ENCODE data around the gene EIF4G2.

DNA sequence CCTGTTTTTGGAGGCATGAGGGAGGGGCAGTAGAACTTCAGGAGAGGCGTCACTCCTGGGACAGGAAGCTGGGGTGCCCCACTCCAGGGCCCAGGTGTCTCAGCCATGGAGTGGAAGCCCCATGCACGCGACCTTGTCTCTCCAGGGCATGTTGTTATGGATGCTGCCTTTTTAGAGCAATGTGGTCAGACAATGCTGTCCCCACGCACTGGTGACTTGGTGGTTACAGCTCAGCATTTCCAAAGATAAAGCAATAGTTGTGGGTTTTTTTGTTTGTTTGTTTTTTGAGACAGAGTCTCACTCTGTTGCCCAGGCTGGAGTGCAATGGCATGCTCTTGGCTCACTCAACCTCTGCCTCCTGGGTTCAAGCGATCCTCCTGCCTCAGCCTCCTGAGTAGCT is 22.3 kb downstream of the EIF4G2 start:
- TF ChIP-seq, protein P1, sequence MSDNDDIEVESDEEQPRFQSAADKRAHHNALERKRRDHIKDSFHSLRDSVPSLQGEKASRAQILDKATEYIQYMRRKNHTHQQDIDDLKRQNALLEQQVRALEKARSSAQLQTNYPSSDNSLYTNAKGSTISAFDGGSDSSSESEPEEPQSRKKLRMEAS (IDR thresholded peaks at IDR 0.05; ENCODE audit: low read depth, low read length) = no peak
- no peak for TF ChIP-seq IKZF1 (conservative IDR thresholded peaks at IDR 0.05)
- no peak for TF ChIP-seq MXI1 (IDR thresholded peaks at IDR 0.05; ENCODE audit: low read depth, low read length)
- no peak for TF ChIP-seq MYC (IDR thresholded peaks at IDR 0.05; ENCODE audit: insufficient read depth, insufficient read length, insufficient replicate concordance, low read length, severe bottlenecking)
- TF ChIP-seq NFYA (IDR thresholded peaks at IDR 0.05; ENCODE audit: borderline replicate concordance, low read depth, low read length) = no peak
- no peak for TF ChIP-seq TCF12 (IDR thresholded peaks at IDR 0.05; ENCODE audit: low read depth, low read length)
- TF ChIP-seq, protein P2, sequence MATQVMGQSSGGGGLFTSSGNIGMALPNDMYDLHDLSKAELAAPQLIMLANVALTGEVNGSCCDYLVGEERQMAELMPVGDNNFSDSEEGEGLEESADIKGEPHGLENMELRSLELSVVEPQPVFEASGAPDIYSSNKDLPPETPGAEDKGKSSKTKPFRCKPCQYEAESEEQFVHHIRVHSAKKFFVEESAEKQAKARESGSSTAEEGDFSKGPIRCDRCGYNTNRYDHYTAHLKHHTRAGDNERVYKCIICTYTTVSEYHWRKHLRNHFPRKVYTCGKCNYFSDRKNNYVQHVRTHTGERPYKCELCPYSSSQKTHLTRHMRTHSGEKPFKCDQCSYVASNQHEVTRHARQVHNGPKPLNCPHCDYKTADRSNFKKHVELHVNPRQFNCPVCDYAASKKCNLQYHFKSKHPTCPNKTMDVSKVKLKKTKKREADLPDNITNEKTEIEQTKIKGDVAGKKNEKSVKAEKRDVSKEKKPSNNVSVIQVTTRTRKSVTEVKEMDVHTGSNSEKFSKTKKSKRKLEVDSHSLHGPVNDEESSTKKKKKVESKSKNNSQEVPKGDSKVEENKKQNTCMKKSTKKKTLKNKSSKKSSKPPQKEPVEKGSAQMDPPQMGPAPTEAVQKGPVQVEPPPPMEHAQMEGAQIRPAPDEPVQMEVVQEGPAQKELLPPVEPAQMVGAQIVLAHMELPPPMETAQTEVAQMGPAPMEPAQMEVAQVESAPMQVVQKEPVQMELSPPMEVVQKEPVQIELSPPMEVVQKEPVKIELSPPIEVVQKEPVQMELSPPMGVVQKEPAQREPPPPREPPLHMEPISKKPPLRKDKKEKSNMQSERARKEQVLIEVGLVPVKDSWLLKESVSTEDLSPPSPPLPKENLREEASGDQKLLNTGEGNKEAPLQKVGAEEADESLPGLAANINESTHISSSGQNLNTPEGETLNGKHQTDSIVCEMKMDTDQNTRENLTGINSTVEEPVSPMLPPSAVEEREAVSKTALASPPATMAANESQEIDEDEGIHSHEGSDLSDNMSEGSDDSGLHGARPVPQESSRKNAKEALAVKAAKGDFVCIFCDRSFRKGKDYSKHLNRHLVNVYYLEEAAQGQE (IDR thresholded peaks at IDR 0.05; ENCODE audit: low read depth, low read length) = no peak
- TF ChIP-seq, protein P3, sequence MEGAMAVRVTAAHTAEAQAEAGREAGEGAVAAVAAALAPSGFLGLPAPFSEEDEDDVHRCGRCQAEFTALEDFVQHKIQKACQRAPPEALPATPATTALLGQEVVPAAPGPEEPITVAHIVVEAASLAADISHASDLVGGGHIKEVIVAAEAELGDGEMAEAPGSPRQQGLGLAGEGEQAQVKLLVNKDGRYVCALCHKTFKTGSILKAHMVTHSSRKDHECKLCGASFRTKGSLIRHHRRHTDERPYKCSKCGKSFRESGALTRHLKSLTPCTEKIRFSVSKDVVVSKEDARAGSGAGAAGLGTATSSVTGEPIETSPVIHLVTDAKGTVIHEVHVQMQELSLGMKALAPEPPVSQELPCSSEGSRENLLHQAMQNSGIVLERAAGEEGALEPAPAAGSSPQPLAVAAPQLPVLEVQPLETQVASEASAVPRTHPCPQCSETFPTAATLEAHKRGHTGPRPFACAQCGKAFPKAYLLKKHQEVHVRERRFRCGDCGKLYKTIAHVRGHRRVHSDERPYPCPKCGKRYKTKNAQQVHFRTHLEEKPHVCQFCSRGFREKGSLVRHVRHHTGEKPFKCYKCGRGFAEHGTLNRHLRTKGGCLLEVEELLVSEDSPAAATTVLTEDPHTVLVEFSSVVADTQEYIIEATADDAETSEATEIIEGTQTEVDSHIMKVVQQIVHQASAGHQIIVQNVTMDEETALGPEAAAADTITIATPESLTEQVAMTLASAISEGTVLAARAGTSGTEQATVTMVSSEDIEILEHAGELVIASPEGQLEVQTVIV (IDR thresholded peaks at IDR 0.05; ENCODE audit: borderline replicate concordance, partially characterized antibody) = no peak
- TF ChIP-seq, protein P4, sequence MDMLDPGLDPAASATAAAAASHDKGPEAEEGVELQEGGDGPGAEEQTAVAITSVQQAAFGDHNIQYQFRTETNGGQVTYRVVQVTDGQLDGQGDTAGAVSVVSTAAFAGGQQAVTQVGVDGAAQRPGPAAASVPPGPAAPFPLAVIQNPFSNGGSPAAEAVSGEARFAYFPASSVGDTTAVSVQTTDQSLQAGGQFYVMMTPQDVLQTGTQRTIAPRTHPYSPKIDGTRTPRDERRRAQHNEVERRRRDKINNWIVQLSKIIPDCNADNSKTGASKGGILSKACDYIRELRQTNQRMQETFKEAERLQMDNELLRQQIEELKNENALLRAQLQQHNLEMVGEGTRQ (IDR thresholded peaks at IDR 0.05; ENCODE audit: borderline replicate concordance, low read depth, low read length) = no peak
- TF ChIP-seq, protein P5, sequence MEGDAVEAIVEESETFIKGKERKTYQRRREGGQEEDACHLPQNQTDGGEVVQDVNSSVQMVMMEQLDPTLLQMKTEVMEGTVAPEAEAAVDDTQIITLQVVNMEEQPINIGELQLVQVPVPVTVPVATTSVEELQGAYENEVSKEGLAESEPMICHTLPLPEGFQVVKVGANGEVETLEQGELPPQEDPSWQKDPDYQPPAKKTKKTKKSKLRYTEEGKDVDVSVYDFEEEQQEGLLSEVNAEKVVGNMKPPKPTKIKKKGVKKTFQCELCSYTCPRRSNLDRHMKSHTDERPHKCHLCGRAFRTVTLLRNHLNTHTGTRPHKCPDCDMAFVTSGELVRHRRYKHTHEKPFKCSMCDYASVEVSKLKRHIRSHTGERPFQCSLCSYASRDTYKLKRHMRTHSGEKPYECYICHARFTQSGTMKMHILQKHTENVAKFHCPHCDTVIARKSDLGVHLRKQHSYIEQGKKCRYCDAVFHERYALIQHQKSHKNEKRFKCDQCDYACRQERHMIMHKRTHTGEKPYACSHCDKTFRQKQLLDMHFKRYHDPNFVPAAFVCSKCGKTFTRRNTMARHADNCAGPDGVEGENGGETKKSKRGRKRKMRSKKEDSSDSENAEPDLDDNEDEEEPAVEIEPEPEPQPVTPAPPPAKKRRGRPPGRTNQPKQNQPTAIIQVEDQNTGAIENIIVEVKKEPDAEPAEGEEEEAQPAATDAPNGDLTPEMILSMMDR (IDR thresholded peaks at IDR 0.05 in 2 of 3, conservative IDR thresholded peaks at IDR 0.05 in 1 of 3; ENCODE audit: control insufficient read depth in 2 of 3, extremely low read depth in 1 of 3, insufficient read depth in 1 of 3, low read depth in 3 of 3, low read length in 3 of 3) = no peak
- TF ChIP-seq NFXL1 (IDR thresholded peaks at IDR 0.05; ENCODE audit: borderline replicate concordance) = no peak
- TF ChIP-seq, protein P6, sequence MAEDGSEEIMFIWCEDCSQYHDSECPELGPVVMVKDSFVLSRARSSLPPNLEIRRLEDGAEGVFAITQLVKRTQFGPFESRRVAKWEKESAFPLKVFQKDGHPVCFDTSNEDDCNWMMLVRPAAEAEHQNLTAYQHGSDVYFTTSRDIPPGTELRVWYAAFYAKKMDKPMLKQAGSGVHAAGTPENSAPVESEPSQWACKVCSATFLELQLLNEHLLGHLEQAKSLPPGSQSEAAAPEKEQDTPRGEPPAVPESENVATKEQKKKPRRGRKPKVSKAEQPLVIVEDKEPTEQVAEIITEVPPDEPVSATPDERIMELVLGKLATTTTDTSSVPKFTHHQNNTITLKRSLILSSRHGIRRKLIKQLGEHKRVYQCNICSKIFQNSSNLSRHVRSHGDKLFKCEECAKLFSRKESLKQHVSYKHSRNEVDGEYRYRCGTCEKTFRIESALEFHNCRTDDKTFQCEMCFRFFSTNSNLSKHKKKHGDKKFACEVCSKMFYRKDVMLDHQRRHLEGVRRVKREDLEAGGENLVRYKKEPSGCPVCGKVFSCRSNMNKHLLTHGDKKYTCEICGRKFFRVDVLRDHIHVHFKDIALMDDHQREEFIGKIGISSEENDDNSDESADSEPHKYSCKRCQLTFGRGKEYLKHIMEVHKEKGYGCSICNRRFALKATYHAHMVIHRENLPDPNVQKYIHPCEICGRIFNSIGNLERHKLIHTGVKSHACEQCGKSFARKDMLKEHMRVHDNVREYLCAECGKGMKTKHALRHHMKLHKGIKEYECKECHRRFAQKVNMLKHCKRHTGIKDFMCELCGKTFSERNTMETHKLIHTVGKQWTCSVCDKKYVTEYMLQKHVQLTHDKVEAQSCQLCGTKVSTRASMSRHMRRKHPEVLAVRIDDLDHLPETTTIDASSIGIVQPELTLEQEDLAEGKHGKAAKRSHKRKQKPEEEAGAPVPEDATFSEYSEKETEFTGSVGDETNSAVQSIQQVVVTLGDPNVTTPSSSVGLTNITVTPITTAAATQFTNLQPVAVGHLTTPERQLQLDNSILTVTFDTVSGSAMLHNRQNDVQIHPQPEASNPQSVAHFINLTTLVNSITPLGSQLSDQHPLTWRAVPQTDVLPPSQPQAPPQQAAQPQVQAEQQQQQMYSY (CRISPR knock-in tag; IDR thresholded peaks at IDR 0.05) = no peak
- TF ChIP-seq, protein P7, sequence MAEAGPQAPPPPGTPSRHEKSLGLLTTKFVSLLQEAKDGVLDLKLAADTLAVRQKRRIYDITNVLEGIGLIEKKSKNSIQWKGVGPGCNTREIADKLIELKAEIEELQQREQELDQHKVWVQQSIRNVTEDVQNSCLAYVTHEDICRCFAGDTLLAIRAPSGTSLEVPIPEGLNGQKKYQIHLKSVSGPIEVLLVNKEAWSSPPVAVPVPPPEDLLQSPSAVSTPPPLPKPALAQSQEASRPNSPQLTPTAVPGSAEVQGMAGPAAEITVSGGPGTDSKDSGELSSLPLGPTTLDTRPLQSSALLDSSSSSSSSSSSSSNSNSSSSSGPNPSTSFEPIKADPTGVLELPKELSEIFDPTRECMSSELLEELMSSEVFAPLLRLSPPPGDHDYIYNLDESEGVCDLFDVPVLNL (IDR thresholded peaks at IDR 0.05; ENCODE audit: low read depth, low read length) = no peak
- TF ChIP-seq POLR2A (IDR thresholded peaks at IDR 0.05; ENCODE audit: low read depth, low read length) = no peak

Data from GM12878 (cell line).